WTC11 (cell line): ENCODE data around the gene SLC12A2. TPM values are rescaled to one million over a fixed set of nuclear protein-coding genes. Genes with fewer than 3 reads are reported as not detected.

ENCODE experiments used
- ATAC-seq: fragments of 200-7000 bp; cut with Tn5 transposase; 2 replicates; pipeline ENCODE4 v1.10.0; 2021; ENCODE audit warnings: mild to moderate bottlenecking, moderate library complexity
- CTCF ChIA-PET: fragments of 300-600 bp; sonication (Branson Sonifier 250); formaldehyde crosslinking; loops from one replicate; lab custom pipeline; 2021; ENCODE audit warnings: antibody characterized with exemption; lab: Charles Lee
- POLR2A ChIA-PET: fragments of 350-600 bp; sonication (Branson Sonifier 250); formaldehyde crosslinking; loops from one replicate; lab custom pipeline; 2021; ENCODE audit warnings: antibody characterized with exemption; lab: Charles Lee
- DNase-seq: peaks from one replicate; pipeline ENCODE4 v3.0.0; 2021; ENCODE audit warnings: low spot score
- H3K27ac Mint-ChIP-seq: 2 replicates; pipeline ENCODE4 v1.8.0; 2021; ENCODE audit warnings: mixed read lengths
- H3K27me3 Mint-ChIP-seq: 2 replicates; pipeline ENCODE4 v1.8.0; 2021; ENCODE audit warnings: low read depth, mild to moderate bottlenecking, moderate library complexity, mixed read lengths
- H3K36me3 Mint-ChIP-seq: 2 replicates; pipeline ENCODE4 v1.8.0; 2021; ENCODE audit warnings: mixed read lengths
- H3K4me1 Mint-ChIP-seq: 2 replicates; pipeline ENCODE4 v1.8.0; 2022; ENCODE audit warnings: mixed read lengths
- H3K4me3 Mint-ChIP-seq: 2 replicates; pipeline ENCODE4 v1.8.0; 2021; ENCODE audit warnings: mild to moderate bottlenecking, moderate library complexity, mixed read lengths
- H3K9me3 Mint-ChIP-seq: 2 replicates; pipeline ENCODE4 v1.8.0; 2021; ENCODE audit warnings: mixed read lengths
- CREM ChIP-seq: sonication (generic); formaldehyde crosslinking; IDR thresholded peaks from 2 replicates; pipeline ENCODE4 v1.8.1; 2022; ENCODE audit warnings: mild to moderate bottlenecking, missing genetic modification reagents, moderate library complexity
- ERG ChIP-seq: fragments of 250-450 bp; sonication (Bioruptor Pico); IDR thresholded peaks from 2 replicates; pipeline ENCODE4 v1.8.0; 2021; ENCODE audit warnings: mild to moderate bottlenecking
- ESRRA ChIP-seq: sonication (generic); formaldehyde crosslinking; IDR thresholded peaks from 2 replicates; pipeline ENCODE4 v1.8.1; 2022; ENCODE audit warnings: mild to moderate bottlenecking, missing genetic modification reagents, borderline replicate concordance
- HMGA2 ChIP-seq: fragments of 250-450 bp; sonication (Bioruptor Pico); IDR thresholded peaks from 2 replicates; pipeline ENCODE4 v1.4.0; 2021; ENCODE audit warnings: mild to moderate bottlenecking, moderate library complexity
- NR1H2 ChIP-seq: sonication (generic); formaldehyde crosslinking; IDR thresholded peaks from 2 replicates; pipeline ENCODE4 v1.9.0; 2021; ENCODE audit warnings: mild to moderate bottlenecking, moderate library complexity, missing genetic modification reagents
- SOX15 ChIP-seq: fragments of 250-450 bp; sonication (Bioruptor Pico); IDR thresholded peaks from 2 replicates; pipeline ENCODE4 v1.9.0; 2021; ENCODE audit warnings: mild to moderate bottlenecking
- STAT6 ChIP-seq: sonication (generic); formaldehyde crosslinking; conservative IDR thresholded peaks from 2 replicates; pipeline ENCODE4 v1.8.1; 2023; ENCODE audit warnings: mild to moderate bottlenecking, low read depth, missing genetic modification reagents, moderate library complexity
- TCF7 ChIP-seq: sonication (generic); formaldehyde crosslinking; IDR thresholded peaks from 2 replicates; pipeline ENCODE4 v1.8.0; 2022; ENCODE audit warnings: mild to moderate bottlenecking, low read depth, missing genetic modification reagents, moderate library complexity
- TEAD4 ChIP-seq: sonication (generic); formaldehyde crosslinking; IDR thresholded peaks from 2 replicates; pipeline ENCODE4 v1.8.0; 2022; ENCODE audit warnings: mild to moderate bottlenecking, missing genetic modification reagents
- TP53 ChIP-seq: sonication (generic); formaldehyde crosslinking; IDR thresholded peaks from 2 replicates; pipeline ENCODE4 v1.8.1; 2023; ENCODE audit warnings: mild to moderate bottlenecking, missing genetic modification reagents
- USF1 ChIP-seq: sonication (generic); formaldehyde crosslinking; IDR thresholded peaks from 2 replicates; pipeline ENCODE4 v1.8.0; 2022; ENCODE audit warnings: mild to moderate bottlenecking, missing genetic modification reagents
- ZBTB21 ChIP-seq: sonication (generic); formaldehyde crosslinking; IDR thresholded peaks from 2 replicates; pipeline ENCODE4 v1.8.1; 2023; ENCODE audit warnings: mild to moderate bottlenecking, missing genetic modification reagents, borderline replicate concordance
- ZBTB43 ChIP-seq: sonication (generic); formaldehyde crosslinking; IDR thresholded peaks from 2 replicates; pipeline ENCODE4 v1.8.1; 2023; ENCODE audit warnings: mild to moderate bottlenecking, missing genetic modification reagents
- ZNF121 ChIP-seq: sonication (generic); formaldehyde crosslinking; IDR thresholded peaks from 2 replicates; pipeline ENCODE4 v1.8.0; 2023; ENCODE audit warnings: missing genetic modification reagents
- ZNF138 ChIP-seq: sonication (generic); formaldehyde crosslinking; conservative IDR thresholded peaks from 2 replicates; pipeline ENCODE4 v1.8.1; 2022; ENCODE audit warnings: mild to moderate bottlenecking, moderate library complexity, missing genetic modification reagents
- ZNF416 ChIP-seq: fragments of 250-450 bp; sonication (Bioruptor Pico); IDR thresholded peaks from 2 replicates; pipeline ENCODE4 v1.9.0; 2021; ENCODE audit warnings: mild to moderate bottlenecking, inconsistent platforms
- ZNF425 ChIP-seq: fragments of 250-450 bp; sonication (Bioruptor Pico); conservative IDR thresholded peaks from 2 replicates; pipeline ENCODE4 v1.9.0; 2021; ENCODE audit warnings: mild to moderate bottlenecking
- ZNF512 ChIP-seq: sonication (generic); formaldehyde crosslinking; IDR thresholded peaks from 2 replicates; pipeline ENCODE4 v1.8.1; 2022; ENCODE audit warnings: missing genetic modification reagents, borderline replicate concordance
- ZNF671 ChIP-seq: fragments of 250-450 bp; sonication (Bioruptor Pico); IDR thresholded peaks from 2 replicates; pipeline ENCODE4 v1.8.0; 2021; ENCODE audit warnings: mild to moderate bottlenecking
- total RNA-seq: library from RNA; stranded (reverse); gene quantifications from 3 replicates; pipeline ENCODE4 v1.2.3, GENCODE V29; 2021

SLC12A2 gene
- total RNA-seq, 1 experiment from 2014 or later = 8.4 TPM

- no peaks in the 10 kb centered on the region; the same call in 1 of the 2 replicates for H3K27me3 Mint-ChIP-seq
- H3K4me1 Mint-ChIP-seq = no peaks in the 10 kb centered on the region
- DNase-seq (no peak), ATAC-seq (no peak)
- H3K27ac Mint-ChIP-seq = no peak overlapping the region
- H3K4me3 Mint-ChIP-seq = no peak overlapping the region
- H3K36me3 Mint-ChIP-seq = peaks cover 7% of the 10 kb centered on the region; the same call in 1 of the 2 replicates
- POLR2A ChIA-PET = no interaction called here
- H3K9me3 Mint-ChIP-seq = no peaks in the 10 kb centered on the region
- CTCF ChIA-PET = no interaction called here
- TF ChIP-seq TCF7 (CRISPR knock-in tag) (no peak), TEAD4 (CRISPR knock-in tag) (no peak), ZBTB43 (no peak), ZBTB21 (CRISPR knock-in tag) (no peak), CREM (CRISPR knock-in tag) (no peak)
Measured at GRCh38 chr5:128111818-128112448, 28.4 kb downstream of the SLC12A2 start.

GRCh38 chr5:128116445-128116844, 32.9 kb downstream of the SLC12A2 start:
- Mint-ChIP-seq H3K36me3 (peaks cover 27% of the 10 kb centered on the region), H3K4me1 (no peaks in the 10 kb centered on the region), H3K4me3 (no peak overlapping the region), H3K27me3 (no peaks in the 10 kb centered on the region), H3K27ac (no peak overlapping the region), H3K9me3 (peaks cover 21% of the 10 kb centered on the region)
- TF ChIP-seq ZNF425 (CRISPR knock-in tag) = no peak
- no peak for TF ChIP-seq ZNF121 (CRISPR knock-in tag)
- POLR2A ChIA-PET = no interaction called here
- CTCF ChIA-PET = no interaction called here
- ATAC-seq (no peak), DNase-seq (no peak)

GRCh38 chr5:128118214-128118613, 34.6 kb downstream of the SLC12A2 start:
- Mint-ChIP-seq H3K27ac (no peak overlapping the region), H3K4me3 (no peak overlapping the region), H3K4me1 (no peaks in the 10 kb centered on the region), H3K36me3 (peaks cover 27% of the 10 kb centered on the region), H3K9me3 (peaks cover 21% of the 10 kb centered on the region)
- DNase-seq (no peak), ATAC-seq (no peak)
- CTCF ChIA-PET = no interaction called here
- TF ChIP-seq ZNF512 (CRISPR knock-in tag) (no peak), TEAD4 (CRISPR knock-in tag) (no peak), ESRRA (CRISPR knock-in tag) (no peak), ERG (CRISPR knock-in tag) (no peak), SOX15 (CRISPR knock-in tag) (no peak), TCF7 (CRISPR knock-in tag) (no peak), TP53 (CRISPR knock-in tag) (no peak), ZNF416 (CRISPR knock-in tag) (no peak), HMGA2 (CRISPR knock-in tag) (no peak), STAT6 (CRISPR knock-in tag) (no peak), USF1 (no peak), ZNF671 (CRISPR knock-in tag) (no peak), ZNF138 (CRISPR knock-in tag) (no peak), NR1H2 (CRISPR knock-in tag) (no peak)
- TF ChIP-seq, all 79 proteins: peak for 0
- POLR2A ChIA-PET = no interaction called here
- H3K27me3 Mint-ChIP-seq = no peaks in the 10 kb centered on the region
